Right lobe of liver (tissue), 6 donors: ENCODE measurements around the gene WDFY3. TPM values are rescaled to one million over a fixed set of nuclear protein-coding genes. Genes with fewer than 3 reads are reported as not detected.

Experiments
- ATAC-seq, 4 donors: fragments of 200-7000 bp; cut with Tn5 transposase; one replicate each; pipeline ENCODE4 v1.9.1; 2020; ENCODE audit warnings: mild to moderate bottlenecking in 4 of 4, moderate library complexity in 4 of 4
- DNase-seq, 3 donors: peaks; one replicate each; pipeline ENCODE4 v3.0.0-alpha.2; 2020
- H3K27ac ChIP-seq, 3 donors: fragments of 200-600 bp; one replicate each; pipeline ENCODE4 v1.8.0; 2022
- H3K27me3 ChIP-seq, 2 donors: fragments of 200-600 bp; one replicate each; pipeline ENCODE4 v1.8.0; 2022
- H3K36me3 ChIP-seq, 4 donors: fragments of 200-600 bp; sonication (generic) in 1 of 4; one replicate each; pipeline versions ENCODE4 v1.5.1 to v1.8.0; 2017 to 2022; ENCODE audit warnings: control low read depth in 1 of 4
- H3K4me1 ChIP-seq, 4 donors: fragments of 200-600 bp; sonication (generic) in 1 of 4; one replicate each; pipeline versions ENCODE4 v1.5.1 to v1.8.0; 2017 to 2022; ENCODE audit warnings: control low read depth in 1 of 4
- H3K4me3 ChIP-seq, 3 donors: fragments of 200-600 bp; one replicate each; pipeline ENCODE4 v1.8.0; 2022
- H3K9me3 ChIP-seq, 4 donors: fragments of 200-600 bp; sonication (generic) in 1 of 4; one replicate each; pipeline versions ENCODE4 v1.5.1 to v1.8.0; 2017 to 2022; ENCODE audit warnings: control low read depth in 1 of 4
- POLR2A ChIP-seq: fragments of 450-650 bp; IDR thresholded peaks from one replicate; pipeline ENCODE4 v1.6.1; 2017; ENCODE audit warnings: antibody characterized with exemption, mild to moderate bottlenecking
- WGBS: methylation state at CpG from one replicate; pipeline ENCODE4 v1.1.6; 2018; ENCODE audit warnings: low coverage, low lambda C conversion rate; ENCODE audit not compliant: insufficient coverage; ENCODE audit errors: missing lambda C conversion rate; 5-methylcytosine and 5-hydroxymethylcytosine counted together
- intact Hi-C, 2 donors: fragments of 100-400 bp; cut with DNase I; formaldehyde crosslinking; loops; one replicate each; pipeline versions ENCODE4 v1.11.2 to v1.14.1; 2022
- total RNA-seq, 6 experiments: library from RNA; depleted of rRNA in 2 of 6; stranded (reverse); fragments of >200 nt in 2 of 6; fragmentation: NEBNext Ultra II Directional in 3 of 6; extraction: Animal tissue kit (Norgen Biotek cat#: 25700) in 3 of 6; gene quantifications; one replicate each; pipeline versions ENCODE4 v1.1.0 to v1.2.4, GENCODE V29; 2016 to 2023
- TF ChIP-seq, protein P1 (sequence below), 4 donors: fragments of 200-600 bp in 3 of 4; fragments of 450-650 bp in 1 of 4; IDR thresholded peaks; one replicate each; pipeline versions ENCODE4 v1.5.1 to v1.8.0; 2016 to 2022; ENCODE audit warnings: antibody characterized with exemption in 4 of 4, mild to moderate bottlenecking in 2 of 4
- donor health status: DM: no; HTN: yes; CAD: no.
- donor health status: DM: no; HTN: no; CAD: no.
- donor health status: DM: no; HTN: no; CAD: no.
- donor health status: DM: no; HTN: yes; CAD: no.
- donor health status: DM: no; HTN: yes; CAD: no.

Gene WDFY3
- total RNA-seq, 6 experiments from 2014 or later: 18.8 to 36.5 (median 25.9) TPM

GRCh38 chr4:84917869-84918600 is 48.5 kb downstream of the WDFY3 start:
- Histone ChIP-seq H3K36me3 (no peaks in the 10 kb centered on the region), H3K9me3 (no peaks in the 10 kb centered on the region), H3K27me3 (no peaks in the 10 kb centered on the region), H3K4me3 (no peak overlapping the region), H3K4me1 (peaks cover 0 to 9% (median 3%) of the 10 kb centered on the region in 4 donors), H3K27ac (no peak overlapping the region)
- ATAC-seq (no peak), DNase-seq (no peak)
- WGBS: 90% methylated on average over 3 of the region's 3 CpGs
- no peak for TF ChIP-seq POLR2A
- TF ChIP-seq, protein P1, sequence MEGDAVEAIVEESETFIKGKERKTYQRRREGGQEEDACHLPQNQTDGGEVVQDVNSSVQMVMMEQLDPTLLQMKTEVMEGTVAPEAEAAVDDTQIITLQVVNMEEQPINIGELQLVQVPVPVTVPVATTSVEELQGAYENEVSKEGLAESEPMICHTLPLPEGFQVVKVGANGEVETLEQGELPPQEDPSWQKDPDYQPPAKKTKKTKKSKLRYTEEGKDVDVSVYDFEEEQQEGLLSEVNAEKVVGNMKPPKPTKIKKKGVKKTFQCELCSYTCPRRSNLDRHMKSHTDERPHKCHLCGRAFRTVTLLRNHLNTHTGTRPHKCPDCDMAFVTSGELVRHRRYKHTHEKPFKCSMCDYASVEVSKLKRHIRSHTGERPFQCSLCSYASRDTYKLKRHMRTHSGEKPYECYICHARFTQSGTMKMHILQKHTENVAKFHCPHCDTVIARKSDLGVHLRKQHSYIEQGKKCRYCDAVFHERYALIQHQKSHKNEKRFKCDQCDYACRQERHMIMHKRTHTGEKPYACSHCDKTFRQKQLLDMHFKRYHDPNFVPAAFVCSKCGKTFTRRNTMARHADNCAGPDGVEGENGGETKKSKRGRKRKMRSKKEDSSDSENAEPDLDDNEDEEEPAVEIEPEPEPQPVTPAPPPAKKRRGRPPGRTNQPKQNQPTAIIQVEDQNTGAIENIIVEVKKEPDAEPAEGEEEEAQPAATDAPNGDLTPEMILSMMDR (IDR thresholded peaks at IDR 0.05): no peak
- intact Hi-C loops: no loop called here

DNA sequence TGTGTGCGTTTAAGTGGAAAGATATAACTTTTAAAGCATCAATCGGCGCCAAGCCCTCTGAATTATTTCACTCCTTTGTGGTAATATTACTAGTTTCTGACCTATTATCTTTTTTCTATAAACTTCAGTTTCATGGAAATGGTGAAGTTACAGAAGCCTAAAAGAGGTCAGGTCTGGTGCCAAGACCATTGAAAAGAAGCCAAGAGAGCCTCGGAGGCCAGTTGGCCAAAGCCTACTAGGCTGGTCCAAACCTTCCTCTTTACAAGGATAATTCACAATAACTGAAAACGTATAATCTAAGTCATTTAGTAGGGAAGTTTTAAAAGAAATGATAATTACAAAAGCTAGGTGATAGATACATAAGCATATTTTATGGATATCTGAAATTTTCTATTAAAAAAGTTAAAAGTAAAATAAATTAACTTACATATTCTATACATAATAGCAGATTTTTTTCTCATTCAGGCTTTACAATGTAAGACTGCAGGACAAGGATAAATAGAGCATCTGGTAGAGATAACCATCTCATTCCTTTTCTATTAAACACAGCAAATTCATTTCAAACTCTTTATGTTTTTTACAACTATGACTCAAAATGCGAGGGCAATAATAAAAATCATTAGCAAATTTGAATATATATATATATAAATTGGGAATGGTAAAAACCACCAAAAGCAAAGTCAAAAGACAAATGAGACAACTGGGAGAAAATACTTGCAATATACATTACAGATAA is 49.2 kb downstream of the WDFY3 start:
- DNase-seq: no peak
- WGBS: 75% methylated on average over 6 of the region's 6 CpGs
- Histone ChIP-seq H3K4me1 (peaks cover 0 to 9% (median 3%) of the 10 kb centered on the region in 4 donors), H3K27me3 (no peaks in the 10 kb centered on the region), H3K9me3 (no peaks in the 10 kb centered on the region), H3K36me3 (no peaks in the 10 kb centered on the region), H3K4me3 (no peak overlapping the region), H3K27ac (no peak overlapping the region)
- peak in 1 of 4 donors; percentile 61 for ATAC-seq
- no peak for TF ChIP-seq POLR2A
- TF ChIP-seq, protein P1 (IDR thresholded peaks at IDR 0.05): no peak
- intact Hi-C loops: no loop called here

DNA sequence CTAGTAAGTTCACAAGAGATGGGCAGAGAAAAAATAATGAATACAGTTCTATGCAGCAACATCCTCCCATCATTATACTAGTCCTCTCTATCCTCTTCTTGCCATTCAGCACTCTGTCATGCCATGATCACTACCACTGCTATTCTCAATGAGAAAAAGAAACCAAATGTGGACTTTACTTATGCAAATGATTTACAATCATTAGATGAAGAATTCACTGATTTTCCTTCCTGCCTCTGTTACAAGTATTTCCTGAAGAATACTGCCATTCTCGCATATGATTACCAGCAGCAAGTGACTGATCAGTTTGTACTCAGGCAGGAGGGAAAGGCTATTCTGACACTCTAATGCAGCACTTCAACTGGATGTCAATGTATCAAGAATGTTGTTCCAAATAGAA is 50.3 kb downstream of the WDFY3 start:
- H3K27ac ChIP-seq: no peak overlapping the region
- H3K27me3 ChIP-seq: no peaks in the 10 kb centered on the region
- no peaks in the 10 kb centered on the region for H3K36me3 ChIP-seq
- no peaks in the 10 kb centered on the region for H3K9me3 ChIP-seq
- intact Hi-C loops: no loop called here
- H3K4me3 ChIP-seq: no peak overlapping the region
- H3K4me1 ChIP-seq: peaks cover 0 to 9% (median 3%) of the 10 kb centered on the region in 4 donors
- TF ChIP-seq POLR2A: no peak
- TF ChIP-seq, protein P1 (IDR thresholded peaks at IDR 0.05): no peak
- DNase-seq (no peak), ATAC-seq (peak in 2 of 4 donors; percentile 12 to 46)
- WGBS: 64% methylated on average over 1 of the region's 1 CpG

GRCh38 chr4:84915396-84915780 is 51.1 kb downstream of the WDFY3 start:
- TF ChIP-seq, protein P1 (IDR thresholded peaks at IDR 0.05): no peak
- TF ChIP-seq POLR2A: no peak

More at GRCh38 chr4:84915396-84915780, 51.1 kb downstream of the WDFY3 start:
- ATAC-seq (no peak), DNase-seq (no peak)
- no peak overlapping the region for H3K4me3 ChIP-seq
- no peaks in the 10 kb centered on the region for H3K9me3 ChIP-seq
- no peaks in the 10 kb centered on the region for H3K36me3 ChIP-seq
- intact Hi-C loops: no loop called here
- no peaks in the 10 kb centered on the region for H3K27me3 ChIP-seq
- H3K4me1 ChIP-seq: peaks cover 0 to 9% (median 3%) of the 10 kb centered on the region in 4 donors
- H3K27ac ChIP-seq: no peak overlapping the region
